Right forelimb (tissue), 1 donor: ENCODE measurements around the gene ARL5A.
"Not testable (repeated sequence)": the region's sequence is repeated elsewhere in the genome, so short reads cannot be mapped to it uniquely, and the experiment has no call there.

Source experiments
- DNase-seq: peaks from one replicate; pipeline ENCODE4 v3.0.0-alpha.2; 2018

ARL5A gene

DNA sequence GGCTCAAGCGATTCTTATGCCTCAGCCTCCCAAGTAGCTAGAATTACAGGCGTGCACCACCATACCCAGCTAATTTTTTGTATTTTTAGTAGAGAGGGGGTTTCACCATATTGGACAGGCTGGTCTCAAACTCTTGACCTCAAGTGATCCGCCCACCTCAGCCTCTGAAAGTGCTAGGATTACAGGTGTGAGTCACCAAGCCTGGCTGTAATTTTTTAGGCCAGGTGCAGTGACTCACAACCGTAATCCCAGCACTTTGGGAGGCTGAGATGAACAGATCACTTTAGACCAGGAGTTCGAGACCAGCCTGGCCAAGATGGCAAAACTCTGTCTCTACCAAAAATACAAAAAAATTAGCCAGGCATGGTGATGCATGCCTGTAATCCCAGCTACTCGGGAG, 33.8 kb downstream of the ARL5A start:
- not testable (repeated sequence) for DNase-seq

DNA sequence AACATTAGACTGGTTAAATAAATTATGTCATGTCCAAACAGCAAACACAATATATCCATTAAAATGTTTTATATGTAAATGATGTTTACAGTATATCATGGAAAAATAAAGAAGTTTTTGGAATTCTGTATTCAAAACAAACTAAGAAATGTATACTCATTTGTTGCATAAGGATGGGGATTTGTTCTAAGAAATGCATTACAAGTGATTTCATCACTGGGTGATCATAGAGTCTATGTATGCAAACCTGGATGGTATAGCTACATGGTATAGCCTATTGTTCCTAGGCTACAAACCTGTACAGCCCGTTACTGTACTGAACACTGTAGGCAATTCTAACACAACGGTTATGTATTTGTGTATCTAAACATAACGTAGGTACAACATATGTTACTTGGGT, 35.1 kb downstream of the ARL5A start:
- no peak for DNase-seq

DNA sequence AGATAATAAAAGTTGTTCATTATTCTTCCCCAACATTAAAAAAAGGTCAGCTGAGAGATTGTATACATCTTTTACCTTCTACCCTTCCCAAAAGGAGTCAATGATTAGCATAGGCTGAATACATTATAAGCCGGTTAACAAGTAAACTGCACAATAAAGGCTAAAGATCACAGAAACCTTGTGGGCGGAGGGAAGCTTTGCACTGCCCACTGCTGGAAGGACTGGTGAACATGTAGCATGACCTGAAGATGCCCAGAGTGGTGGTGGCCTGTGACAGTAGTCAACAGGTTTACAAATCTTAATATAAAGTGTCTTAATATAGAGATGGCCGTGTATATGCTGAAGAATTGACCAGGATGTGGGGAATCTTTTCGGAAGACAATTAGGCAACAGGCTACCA, 35.6 kb downstream of the ARL5A start:
- no peak for DNase-seq

DNA sequence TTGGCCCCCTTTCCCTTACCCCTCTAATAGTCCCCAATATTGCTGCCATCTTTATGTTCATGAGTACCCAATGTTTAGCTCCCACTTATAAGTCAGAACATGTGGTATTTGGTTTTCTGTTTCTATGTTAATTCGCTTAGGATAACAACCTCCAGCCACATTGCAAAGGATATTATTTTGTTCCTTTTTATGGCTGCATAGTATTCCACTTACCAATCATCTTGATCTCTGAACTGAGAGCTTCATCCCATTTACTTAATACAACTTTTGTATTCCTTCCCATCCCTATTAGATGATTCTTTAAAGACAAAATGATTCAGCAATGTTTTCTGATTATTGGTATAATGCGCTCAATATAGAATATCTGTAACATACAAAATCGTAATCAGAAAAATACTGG, 36.7 kb downstream of the ARL5A start:
- DNase-seq: no peak

DNA sequence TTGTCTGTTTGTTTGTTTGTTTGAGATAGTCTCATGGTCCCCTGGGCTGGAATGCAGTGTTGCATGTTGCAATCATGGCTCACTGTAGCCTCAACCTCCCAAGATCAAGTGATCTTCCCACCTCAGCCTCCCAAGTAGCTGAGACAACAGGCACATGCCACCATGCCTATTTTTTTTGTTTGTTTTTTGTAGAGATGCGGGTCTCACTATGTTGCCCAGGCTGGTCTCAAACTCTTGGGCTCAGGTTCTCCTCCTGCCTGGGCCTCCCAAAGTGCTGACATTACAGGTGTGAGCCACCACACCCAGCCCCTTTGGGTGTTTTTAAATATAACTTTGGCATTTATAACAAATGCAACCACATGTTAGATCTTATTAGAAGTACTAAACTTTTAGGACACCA, 37.5 kb downstream of the ARL5A start:
- DNase-seq: no peak

DNA sequence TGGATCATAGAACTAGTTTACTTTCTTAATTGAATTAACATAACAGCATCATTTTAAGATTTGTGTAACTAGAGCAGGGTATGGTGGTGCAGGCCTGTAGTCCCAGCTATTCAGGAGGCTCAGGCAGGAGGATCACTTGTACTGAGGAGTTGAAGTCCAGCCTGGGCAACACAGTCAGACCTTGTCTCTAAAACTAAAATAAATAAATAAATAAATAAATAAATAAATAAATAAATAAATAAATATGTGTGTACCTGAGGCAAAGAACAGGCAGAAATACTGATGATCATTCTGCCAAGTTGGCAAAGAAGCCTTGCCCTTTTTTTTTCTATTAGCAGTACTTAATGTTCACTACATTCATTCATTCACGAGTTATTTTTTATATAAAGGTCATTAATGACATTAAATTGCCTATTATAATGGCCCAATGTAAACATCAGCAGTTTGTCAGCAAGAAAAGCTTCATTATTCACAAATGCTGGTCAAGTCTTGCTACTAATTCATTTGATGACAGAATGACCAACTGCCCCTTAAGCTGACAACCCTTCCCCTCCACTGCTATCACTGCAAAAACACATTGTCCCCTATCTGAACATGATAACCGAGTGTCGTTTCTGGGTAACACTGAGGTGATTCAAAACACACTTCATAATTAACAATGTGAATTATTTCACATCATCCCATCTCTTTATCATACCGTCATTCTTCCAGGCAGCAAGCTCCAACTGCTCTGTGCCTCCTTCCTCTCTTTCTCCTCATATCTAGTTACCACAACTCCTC, 39.0 kb downstream of the ARL5A start:
- no peak for DNase-seq

DNA sequence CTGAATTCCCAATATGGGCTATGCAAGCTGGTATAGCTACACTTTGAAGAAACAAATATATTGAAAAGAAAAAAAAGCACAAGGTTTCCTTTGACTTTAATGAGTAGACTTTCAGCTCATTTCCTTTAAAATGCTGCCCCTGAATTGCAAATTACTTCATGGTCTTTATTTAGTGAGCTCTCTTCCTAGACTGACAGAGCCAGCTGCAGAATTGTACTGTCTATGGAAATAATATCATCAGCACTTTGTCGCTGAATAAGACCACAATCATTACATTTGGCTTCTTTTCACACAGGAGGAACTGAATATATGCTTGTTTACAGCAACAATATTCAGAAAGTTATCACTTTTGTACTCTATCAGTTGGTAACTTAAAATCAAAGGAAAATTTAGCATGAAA, 41.7 kb downstream of the ARL5A start:
- no peak for DNase-seq

DNA sequence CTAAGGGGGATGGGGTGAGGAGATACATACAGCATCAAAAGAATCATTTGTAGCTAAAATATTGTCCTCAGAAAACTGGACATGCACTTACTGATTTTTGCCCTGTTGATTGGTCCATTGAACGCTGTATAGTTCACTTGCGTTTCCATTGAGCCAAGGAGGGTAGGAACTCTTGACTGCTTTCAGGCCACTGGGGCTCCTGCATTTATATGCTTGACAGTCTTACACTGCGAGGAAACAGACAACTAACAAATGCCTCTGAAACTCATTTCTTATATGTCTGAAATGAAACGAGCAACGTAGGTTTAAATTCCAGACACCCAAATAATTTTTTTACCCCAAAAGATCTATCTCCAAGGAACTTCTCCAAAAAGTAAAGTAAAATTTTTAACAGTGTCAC, 42.1 kb downstream of the ARL5A start:
- no peak for DNase-seq

DNA sequence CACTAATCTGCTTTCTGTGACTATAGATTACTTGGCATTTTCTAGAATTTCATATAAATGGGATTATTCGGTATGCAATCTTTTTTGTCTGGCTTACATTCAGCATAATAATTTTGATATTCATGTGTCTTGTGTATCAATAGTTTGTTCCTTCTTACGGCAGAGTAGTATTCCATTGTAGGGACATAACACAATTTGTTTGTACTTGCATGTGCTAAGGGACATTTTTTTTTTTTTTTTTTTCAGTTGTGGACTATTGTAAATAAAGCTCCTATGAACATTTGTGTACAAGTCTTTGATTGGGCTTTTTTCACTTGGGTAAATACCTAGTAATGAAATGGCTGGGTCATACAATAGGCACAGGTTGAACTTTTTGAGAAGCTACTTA, 45.1 kb downstream of the ARL5A start:
- no peak for DNase-seq

DNA sequence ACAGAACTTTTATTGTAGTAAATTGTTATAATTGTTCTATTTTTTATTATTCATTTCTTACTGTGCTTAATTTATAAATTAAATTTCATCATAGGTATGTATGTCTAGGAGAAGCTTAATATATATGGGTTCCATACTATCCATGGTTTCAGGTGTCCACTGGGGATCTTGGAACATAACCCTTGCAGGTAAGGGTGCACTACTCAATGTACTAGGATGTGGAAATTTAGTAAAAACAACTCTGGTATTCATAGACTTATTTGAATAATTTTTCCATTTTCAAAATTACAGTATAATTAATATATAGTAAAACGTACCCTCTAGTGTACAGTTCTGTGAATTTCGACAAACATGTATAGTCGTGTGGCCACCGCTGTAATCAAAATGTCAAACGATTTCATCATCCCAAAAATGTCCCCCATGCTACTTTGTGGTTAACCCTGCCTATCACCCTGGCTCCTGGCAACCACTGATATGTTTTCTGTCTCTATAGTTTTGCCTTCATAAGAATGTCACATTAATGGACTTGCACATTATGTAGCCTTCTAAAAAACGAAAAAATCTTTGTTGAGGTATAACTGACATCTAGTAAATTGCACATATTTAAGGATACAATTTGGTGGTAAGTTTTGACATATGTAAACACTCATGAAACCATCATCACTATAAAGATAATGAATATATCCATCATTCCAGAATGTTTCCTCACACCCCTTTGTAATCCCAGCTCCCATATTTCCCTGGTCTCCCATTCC, 45.7 kb downstream of the ARL5A start:
- DNase-seq: no peak

DNA sequence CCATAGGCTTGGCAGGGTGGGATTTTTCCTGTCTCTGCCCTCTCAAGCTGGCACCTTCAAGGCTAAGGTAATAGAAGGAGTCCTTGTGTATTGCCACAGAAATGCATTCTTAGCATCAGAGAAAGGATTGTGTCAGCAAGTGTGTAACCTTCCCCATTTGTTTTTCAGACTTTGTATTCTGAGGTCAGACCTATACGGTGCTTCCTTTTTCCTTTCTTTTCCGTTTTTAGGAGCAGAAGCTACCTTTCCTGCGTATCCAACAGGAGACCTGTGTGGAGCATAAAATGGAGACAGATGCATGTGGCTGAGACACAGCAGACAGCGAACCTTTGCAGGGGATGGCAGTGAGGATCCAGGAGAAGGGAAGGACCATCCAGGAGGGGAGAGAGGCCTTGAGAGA, 46.6 kb downstream of the ARL5A start:
- DNase-seq: no peak

DNA sequence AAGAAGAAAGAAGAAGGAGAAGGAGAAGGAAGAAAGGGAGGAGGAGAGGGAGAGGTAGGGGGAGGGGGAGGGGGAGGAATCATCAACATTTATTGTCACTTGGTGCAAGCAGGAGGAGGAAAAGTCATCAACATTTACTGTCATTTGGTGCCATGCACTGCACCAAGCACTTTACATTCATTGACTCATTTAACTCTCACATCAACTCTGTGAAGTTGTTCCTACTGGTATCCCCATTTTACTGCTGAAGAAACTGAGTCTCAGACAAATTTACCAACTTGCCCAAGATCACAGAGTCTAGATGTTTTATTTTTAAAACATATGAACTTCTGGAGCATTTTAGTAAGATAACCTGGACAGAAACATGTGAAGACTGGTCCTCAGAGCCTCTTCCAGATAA, 47.3 kb downstream of the ARL5A start:
- no peak for DNase-seq

DNA sequence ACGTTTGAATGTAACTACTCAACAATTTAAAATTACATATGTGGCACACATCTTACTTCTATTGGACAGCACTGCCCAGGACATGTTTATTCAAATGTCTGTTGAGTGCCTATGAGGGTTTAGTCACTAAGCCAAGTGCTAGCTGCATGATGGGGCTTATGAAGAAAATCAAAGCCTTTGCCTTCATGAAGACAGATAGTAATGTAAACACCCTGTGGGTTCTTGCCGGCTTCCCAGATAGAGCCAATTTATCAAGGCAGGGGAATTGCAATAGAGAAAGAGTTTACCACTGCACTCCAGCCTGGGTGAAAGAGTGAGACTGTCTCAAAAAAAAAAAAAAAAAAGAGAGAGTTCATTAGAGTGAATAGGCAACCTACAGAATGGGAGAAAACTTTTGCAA, 50.3 kb downstream of the ARL5A start:
- DNase-seq: no peak

DNA sequence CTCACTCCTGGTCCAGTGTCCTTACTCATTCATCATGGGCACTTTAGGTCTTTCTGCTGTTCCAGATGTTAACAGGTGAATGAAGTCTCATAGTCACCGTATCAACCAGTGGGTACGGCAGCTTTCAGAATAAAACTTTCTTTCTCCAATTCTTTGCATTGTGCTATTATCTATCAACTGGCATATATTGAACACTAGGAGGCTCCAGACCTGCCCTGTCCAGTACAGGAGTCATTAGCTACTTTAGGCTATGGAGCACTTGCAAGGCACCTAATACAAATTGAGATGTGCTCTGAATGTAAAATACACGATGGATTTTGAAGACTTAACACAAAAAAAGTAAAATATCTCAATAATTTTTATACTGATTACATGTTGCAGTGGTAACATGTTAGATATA, 50.7 kb downstream of the ARL5A start:
- DNase-seq: no peak

DNA sequence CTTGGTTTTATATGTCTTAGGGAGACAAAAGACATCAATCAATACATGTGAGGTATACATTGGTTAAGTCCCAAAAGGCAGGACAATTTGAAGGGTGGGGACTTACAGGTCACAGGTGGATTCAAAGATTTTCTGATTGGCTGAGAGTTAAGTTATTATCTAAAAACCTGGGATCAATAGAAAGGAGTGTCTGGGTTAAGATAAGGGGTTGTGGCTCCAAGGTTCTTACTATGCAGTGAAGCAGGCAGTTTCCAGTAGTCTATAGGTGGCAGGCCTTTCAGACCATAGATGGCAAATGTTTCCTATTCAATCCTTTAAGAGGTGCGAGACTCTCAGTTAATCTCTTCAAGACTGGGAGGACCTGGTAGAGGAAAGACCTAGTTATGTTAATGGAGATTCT, 51.9 kb downstream of the ARL5A start:
- no peak for DNase-seq

DNA sequence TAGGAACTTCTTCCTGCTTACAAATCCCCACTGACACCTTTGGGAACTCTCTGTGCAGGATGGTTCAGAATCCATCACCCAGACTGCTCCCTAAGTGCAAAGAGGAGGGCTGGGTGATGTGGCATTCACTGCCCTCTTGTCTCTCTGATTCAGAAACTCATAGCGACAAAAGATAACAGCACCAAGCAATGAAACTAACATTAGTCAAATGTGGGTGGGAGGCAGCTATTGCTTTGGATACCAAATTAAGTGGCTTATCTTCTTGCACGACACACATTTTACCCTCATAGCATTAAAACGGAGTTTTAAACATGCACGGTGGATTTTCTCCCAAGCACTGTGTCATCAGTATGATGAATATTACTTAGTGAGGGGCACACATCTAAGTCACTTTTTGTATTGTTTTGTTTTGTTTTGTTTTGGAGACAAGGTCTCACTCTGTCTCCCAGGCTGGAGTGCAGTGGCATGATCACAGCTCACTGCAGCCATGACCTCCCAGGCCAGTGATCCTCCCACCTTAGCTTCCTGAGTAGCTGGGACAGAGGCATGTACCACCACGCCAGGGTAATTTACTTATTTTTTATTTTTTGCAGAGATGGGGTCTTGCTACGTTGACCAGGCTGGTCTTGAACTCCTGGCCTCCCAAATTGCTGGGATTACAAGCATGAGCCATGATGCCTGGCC, 53.0 kb downstream of the ARL5A start:
- DNase-seq: no peak

DNA sequence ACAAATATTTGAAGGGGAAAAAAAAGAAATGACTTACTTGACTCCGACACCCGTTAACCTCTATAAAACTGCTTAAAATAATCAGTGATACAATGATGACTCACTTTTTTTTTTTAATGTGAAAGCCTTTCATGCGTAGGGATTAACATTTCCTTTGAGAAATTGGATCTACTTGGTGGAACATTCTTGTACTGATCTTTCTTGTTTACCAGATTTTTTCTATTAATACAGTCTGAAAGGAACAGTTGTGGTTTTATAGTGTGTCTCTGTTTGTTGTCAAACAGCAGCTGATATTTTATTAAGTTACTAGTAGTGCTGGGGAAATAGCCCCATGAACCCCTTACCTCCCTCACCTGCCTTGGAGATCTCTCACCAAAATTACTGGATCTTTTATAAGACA, 53.7 kb downstream of the ARL5A start:
- no peak for DNase-seq

DNA sequence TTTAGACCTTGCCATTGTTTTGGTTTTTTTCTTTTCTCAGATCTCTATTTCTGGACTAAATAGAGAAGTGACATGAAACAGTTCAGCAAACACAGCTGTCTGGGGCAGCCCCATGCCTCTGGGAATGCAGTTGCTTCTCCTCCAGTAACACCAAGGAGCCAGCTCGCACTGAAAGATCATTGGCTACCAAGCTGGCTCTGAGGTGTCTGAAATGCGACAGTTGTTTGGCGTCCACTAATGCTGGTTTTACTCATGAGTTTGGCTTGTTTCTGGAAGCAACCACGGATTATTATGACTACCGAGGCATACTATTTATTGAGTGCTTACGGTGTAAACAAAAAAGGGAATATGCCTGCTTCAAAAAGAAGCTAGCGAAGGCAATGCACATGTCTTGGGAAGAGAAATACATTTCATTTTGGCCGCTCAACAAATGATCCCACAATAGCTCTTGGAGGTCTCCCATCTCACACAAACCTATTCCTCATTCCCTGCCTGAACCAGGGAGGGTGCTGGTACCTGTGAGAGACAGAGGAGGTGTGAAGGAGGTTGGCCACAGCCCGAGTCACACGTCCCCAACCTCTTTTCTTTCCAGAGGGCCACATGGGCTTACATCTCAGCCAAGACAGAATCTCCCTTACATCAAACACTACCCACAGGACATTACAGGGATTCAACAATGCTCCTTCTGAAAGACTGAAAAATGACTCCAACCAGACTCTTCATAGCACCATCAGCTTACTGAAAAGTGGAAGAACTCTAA, 56.4 kb downstream of the ARL5A start:
- DNase-seq: no peak

DNA sequence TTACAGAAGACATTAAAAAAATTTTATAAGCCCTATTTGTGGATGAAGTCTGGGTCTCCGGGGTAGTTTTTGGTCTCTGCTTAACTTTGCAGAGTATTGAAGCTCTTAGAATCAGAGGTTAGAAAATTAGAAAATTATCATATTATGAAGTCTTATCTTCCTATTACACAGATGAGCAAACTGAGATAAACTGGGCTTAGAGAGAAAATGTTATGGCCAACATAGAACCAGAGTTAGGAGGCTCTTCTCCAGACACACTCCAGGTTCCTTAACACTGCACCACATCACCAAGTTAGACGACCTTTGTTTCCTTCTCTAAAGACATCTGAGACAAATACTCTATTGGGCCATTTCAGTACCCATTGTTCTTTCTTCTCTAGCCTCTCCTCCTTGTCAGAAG, 57.2 kb downstream of the ARL5A start:
- DNase-seq: no peak

DNA sequence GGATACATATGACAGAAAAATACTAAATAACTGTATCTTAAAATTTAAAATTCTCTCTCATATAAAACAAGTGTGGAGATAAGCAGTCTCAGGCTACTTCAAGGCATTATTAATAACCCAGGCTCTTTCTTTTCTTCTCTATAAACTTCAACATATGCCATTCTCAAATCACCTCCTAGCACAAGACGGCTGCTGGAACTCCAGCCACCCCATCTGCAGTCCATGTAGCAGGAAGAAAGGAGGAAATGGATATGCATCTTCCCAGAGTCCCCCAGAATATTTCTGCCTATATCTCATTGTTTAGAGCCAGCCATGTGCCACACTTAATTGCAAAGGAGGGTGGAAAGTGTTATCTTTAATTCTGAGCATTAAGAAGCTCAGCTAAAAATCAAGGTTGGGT, 58.6 kb downstream of the ARL5A start:
- DNase-seq: no peak

DNA sequence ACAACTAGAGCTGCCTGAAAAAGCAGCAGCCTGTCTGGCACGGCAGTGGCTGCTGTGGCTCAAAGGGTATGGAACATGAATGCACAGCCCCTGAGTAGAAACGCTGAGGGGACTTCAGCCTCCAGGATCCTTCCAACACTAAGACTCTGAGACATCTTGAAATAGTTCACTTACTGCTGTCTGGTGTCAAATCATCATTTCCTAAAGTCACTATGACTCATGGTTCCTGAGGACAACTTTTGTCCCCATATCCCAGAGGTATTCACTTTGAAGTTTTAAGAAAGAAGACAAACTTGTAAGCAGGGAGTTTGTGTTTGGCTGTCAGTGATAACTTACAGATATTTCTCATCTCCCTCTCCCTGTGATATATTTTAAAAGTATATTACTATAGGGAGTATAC, 60.7 kb downstream of the ARL5A start:
- DNase-seq: no peak

DNA sequence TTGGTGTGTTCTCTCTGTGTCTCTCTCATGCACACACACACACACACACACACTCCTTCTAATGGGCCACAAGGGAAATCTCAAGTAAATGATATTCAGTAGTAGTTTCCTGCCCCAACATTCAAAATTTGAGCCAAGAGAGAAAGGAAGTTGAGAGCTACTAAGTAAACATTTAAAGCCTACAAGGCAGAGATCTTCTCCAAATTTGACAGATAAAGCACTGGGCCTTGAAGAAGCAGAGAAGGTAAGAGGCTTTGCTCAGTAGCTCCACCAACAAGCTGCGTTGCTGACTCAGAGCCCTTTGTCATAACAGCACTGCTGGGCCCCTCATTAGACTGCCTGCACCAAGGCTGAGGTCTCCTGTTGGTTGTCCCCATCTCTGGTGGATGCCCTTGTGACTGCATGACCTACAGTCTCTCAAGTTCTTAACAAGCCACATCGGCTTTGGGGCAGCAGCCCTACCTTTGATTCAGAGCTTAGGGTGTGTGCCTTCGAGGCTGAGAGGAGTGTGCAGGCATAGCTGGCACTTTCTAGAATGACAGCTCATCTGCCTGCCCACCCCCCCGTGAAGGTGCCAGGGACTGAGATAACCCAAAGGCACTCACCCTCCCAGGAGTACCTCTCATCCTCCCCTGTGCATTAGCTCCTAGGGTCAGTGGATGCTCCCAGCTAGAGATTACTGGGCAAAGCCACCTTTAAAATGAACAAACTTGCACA, 61.6 kb downstream of the ARL5A start:
- DNase-seq: no peak
